ENCODE measurements around the gene SLC35B1.

DNA sequence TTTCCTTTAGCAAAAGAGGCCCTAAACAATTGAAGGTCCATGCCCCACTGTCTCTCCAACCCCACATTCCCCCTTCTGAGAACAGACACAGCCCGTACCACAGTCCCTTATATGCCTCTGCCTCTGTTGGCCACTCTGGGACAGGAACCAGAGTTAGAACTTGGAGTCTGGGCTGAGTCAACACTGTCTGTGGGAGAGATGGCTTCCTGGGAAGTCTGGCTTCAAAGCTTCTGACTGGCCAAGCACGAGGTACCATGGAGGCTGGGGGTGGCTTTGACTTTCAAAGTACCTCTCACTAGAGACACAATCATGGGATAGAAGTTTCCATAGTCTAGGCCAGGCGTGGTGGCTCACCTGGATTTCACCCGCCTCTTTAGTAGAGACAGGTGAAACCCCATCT lies 15.0 kb downstream of the SLC35B1 start:
- TF ChIP-seq GATA2 (IDR thresholded peaks at IDR 0.05; ENCODE audit: low read depth, low read length) = no peak
- TF ChIP-seq GATA3 (IDR thresholded peaks at IDR 0.05; ENCODE audit: low read depth, low read length) = no peak

Data from SH-SY5Y (cell line).